Measurements from ENCODE around the gene TMEM144. TPM values are rescaled to one million over a fixed set of nuclear protein-coding genes. Genes with fewer than 3 reads are reported as not detected.

The TMEM144 gene
- total RNA-seq, 4 donors from 2014 or later = 7.4 to 67.1 (median 45.2) TPM

DNA sequence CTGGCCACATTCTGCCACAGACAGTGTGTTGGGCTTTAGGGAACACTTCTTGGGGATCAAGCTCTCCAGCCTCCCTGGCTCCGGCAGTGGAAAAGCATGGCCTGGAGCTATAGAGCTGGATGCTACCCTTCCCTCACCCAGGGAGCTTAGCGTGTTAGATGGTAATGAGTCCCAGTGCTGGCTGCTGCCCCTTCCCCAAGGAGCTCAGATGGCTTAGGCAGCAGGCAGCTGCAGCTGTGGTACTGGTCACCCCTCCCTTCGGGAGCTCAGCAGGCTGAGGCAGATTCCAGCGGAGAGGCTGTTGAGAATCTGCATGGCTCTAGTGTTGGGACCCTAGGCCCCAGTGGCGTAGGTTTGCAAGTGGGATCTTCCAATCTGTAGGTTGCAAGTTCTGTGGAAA, 19.5 kb downstream of the TMEM144 start:
- H3K27me3 ChIP-seq = no peaks in the 10 kb centered on the region
- H3K4me3 ChIP-seq = no peak overlapping the region
- H3K36me3 ChIP-seq = peaks cover 0 to 23% (median 0%) of the 10 kb centered on the region in 3 donors
- H3K4me1 ChIP-seq = no peaks in the 10 kb centered on the region
- H3K27ac ChIP-seq = no peak overlapping the region
- TF ChIP-seq, protein P1, sequence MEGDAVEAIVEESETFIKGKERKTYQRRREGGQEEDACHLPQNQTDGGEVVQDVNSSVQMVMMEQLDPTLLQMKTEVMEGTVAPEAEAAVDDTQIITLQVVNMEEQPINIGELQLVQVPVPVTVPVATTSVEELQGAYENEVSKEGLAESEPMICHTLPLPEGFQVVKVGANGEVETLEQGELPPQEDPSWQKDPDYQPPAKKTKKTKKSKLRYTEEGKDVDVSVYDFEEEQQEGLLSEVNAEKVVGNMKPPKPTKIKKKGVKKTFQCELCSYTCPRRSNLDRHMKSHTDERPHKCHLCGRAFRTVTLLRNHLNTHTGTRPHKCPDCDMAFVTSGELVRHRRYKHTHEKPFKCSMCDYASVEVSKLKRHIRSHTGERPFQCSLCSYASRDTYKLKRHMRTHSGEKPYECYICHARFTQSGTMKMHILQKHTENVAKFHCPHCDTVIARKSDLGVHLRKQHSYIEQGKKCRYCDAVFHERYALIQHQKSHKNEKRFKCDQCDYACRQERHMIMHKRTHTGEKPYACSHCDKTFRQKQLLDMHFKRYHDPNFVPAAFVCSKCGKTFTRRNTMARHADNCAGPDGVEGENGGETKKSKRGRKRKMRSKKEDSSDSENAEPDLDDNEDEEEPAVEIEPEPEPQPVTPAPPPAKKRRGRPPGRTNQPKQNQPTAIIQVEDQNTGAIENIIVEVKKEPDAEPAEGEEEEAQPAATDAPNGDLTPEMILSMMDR (IDR thresholded peaks at IDR 0.05) = no peak
- no peak for TF ChIP-seq POLR2A (IDR thresholded peaks at IDR 0.05)
- DNase-seq = no peak
- H3K9me3 ChIP-seq = no peaks in the 10 kb centered on the region

DNA sequence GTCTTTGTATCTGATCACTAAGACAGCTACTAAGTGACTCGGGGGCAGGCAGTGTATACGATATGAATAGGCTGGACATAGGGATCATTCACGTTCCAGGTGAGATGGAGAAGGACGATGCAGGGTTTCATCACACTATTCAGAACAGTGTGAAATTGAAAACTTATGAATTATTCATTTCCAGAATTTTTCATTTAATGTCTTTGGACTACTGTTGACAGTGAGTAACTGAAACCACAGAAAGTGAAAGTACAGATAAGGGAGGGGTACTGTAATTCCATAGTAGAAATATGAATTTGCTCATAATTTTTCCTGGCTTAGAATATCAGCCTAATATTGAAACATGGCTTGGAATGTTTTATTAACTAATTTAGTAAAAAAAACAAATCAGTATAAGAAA, 24.4 kb downstream of the TMEM144 start:
- H3K36me3 ChIP-seq = peaks cover 0 to 20% (median 0%) of the 10 kb centered on the region in 3 donors
- no peaks in the 10 kb centered on the region for H3K4me1 ChIP-seq
- H3K4me3 ChIP-seq = no peak overlapping the region
- TF ChIP-seq, protein P1 (IDR thresholded peaks at IDR 0.05) = no peak
- TF ChIP-seq POLR2A (IDR thresholded peaks at IDR 0.05) = no peak
- no peaks in the 10 kb centered on the region for H3K27me3 ChIP-seq
- no peak for DNase-seq
- no peak overlapping the region for H3K27ac ChIP-seq
- no peaks in the 10 kb centered on the region for H3K9me3 ChIP-seq

DNA sequence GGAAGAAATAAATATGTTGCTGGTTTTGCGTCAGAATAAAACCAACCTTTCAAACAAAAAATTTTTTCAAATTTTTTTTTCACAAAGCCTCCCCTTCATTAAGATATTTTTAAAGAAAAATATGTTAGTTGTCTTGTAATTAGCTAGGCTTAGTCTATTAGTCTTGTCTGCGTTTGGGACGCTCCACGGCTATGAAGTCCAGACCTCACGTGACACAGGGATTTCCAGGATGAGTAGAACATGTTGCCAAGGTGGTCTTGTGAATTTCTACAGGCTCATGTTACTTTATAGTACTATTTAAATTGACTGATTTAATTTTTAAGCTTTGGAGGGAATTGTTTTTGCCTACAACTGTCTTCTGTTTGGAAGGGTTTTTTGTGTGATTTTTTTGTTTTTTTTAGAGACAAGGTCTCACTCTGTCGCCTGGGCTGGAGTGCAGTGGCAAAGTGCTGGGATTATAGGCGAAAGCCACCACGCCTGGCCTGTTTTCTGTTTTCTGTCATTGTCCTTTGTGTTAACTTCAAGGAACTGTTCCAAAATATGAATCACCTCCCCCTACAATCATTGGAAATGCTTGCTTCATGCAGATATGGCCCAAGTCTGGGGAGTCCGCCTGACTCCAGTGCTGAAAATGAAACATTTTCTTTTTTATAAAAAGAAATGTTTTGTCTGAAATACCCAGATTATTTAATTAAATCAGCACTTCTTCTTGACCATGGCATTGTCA, 26.2 kb downstream of the TMEM144 start:
- Histone ChIP-seq H3K4me1 (no peaks in the 10 kb centered on the region), H3K27me3 (no peaks in the 10 kb centered on the region), H3K4me3 (no peak overlapping the region), H3K36me3 (peaks cover 0 to 32% (median 0%) of the 10 kb centered on the region in 3 donors), H3K9me3 (no peaks in the 10 kb centered on the region), H3K27ac (no peak overlapping the region)
- TF ChIP-seq, protein P1 (IDR thresholded peaks at IDR 0.05) = no peak
- TF ChIP-seq POLR2A (IDR thresholded peaks at IDR 0.05) = no peak
- no peak for DNase-seq

DNA sequence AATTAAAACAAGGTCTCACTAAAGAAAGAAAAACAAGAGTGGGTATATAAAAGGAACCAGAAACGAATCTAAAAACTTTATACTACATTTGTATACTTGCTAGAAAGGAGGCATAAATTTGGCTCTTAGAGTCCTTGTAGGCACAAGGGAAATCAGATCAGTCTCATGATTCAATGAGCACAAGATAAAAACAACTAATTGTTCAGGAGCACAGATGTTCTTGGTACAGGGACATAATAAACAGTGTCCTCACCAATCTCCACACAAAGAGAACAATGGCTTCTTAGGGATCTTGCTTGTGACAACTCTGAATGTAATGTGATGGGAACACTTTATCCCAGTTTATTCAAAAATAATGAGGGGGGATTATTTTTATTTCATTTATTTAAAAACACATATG, 28.3 kb downstream of the TMEM144 start:
- peaks cover 0 to 27% (median 0%) of the 10 kb centered on the region in 3 donors for H3K36me3 ChIP-seq
- H3K4me1 ChIP-seq = no peaks in the 10 kb centered on the region
- H3K4me3 ChIP-seq = no peak overlapping the region
- TF ChIP-seq, protein P1 (IDR thresholded peaks at IDR 0.05) = no peak
- no peak for TF ChIP-seq POLR2A (IDR thresholded peaks at IDR 0.05)
- H3K9me3 ChIP-seq = no peaks in the 10 kb centered on the region
- no peak overlapping the region for H3K27ac ChIP-seq
- H3K27me3 ChIP-seq = no peaks in the 10 kb centered on the region
- DNase-seq = no peak

DNA sequence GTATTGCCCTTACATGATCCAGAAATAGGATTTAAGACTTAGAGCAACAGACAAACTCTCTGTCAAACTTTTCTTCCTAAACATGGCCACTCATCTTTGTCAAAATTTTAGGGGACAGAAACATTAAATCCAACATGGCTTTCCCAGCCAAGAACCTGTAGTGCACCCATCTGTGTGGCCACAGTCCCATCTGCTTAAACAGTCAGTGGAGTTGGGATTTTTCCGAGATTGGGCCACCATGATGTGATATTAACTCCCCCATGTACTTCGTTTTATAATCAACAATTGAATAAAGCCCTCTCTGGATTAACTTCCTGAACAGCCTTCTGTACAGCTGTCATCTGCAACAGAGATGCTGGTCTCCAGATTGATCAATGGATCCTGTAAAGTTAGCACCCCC, 28.9 kb downstream of the TMEM144 start:
- Histone ChIP-seq H3K4me3 (no peak overlapping the region), H3K4me1 (no peaks in the 10 kb centered on the region), H3K9me3 (no peaks in the 10 kb centered on the region), H3K27ac (no peak overlapping the region), H3K36me3 (peaks cover 0 to 26% (median 0%) of the 10 kb centered on the region in 3 donors), H3K27me3 (no peaks in the 10 kb centered on the region)
- TF ChIP-seq, protein P1 (IDR thresholded peaks at IDR 0.05) = no peak
- no peak for TF ChIP-seq POLR2A (IDR thresholded peaks at IDR 0.05)
- no peak for DNase-seq
